Stimulated activated CD8-positive, alpha-beta memory T cell treated with anti-CD3 and anti-CD28 coated beads, Interleukin-7, amount 100 ng/mL, for 24 hours (primary cell): ENCODE measurements around the gene TRAPPC12.
A peak's percentile ranks its signal among the peaks of the same experiment; 100 is the strongest.
"Not testable (repeated sequence)": the region's sequence is repeated elsewhere in the genome, so short reads cannot be mapped to it uniquely, and the experiment has no call there.

Experiments
- DNase-seq: peaks from one replicate; pipeline ENCODE4 v3.0.0-alpha.2; 2020; ENCODE audit warnings: low read depth

The TRAPPC12 gene

GRCh38 chr2:3369340-3370181, 9.9 kb upstream of the TRAPPC12 start:
- not testable (repeated sequence) for DNase-seq

GRCh38 chr2:3376821-3377220, 2.7 kb upstream of the TRAPPC12 start:
- no peak for DNase-seq

GRCh38 chr2:3377279-3377611, 2.2 kb upstream of the TRAPPC12 start:
- no peak for DNase-seq

- DNase-seq = peak; percentile 94
Observed at GRCh38 chr2:3377612-3378432, 1.7 kb upstream of the TRAPPC12 start, which contains the start of gene EIPR1. Gene EIPR1, minus strand, starts transcription at chr2:3377818. Its CDS starts 129 bp downstream, at chr2:3377689.

GRCh38 chr2:3379339-3379646, 201 bp upstream of the TRAPPC12 start:
- no peak for DNase-seq

GRCh38 chr2:3386448-3386958, 7.0 kb downstream of the TRAPPC12 start:
- no peak for DNase-seq

- DNase-seq = no peak
Observed at GRCh38 chr2:3387011-3387410, 7.5 kb downstream of the TRAPPC12 start.

GRCh38 chr2:3387644-3388411, 8.3 kb downstream of the TRAPPC12 start:
- DNase-seq = no peak

GRCh38 chr2:3388412-3388738, 8.9 kb downstream of the TRAPPC12 start:
- no peak for DNase-seq

GRCh38 chr2:3389193-3389592, 9.7 kb downstream of the TRAPPC12 start:
- no peak for DNase-seq

GRCh38 chr2:3390041-3390440, 10.5 kb downstream of the TRAPPC12 start:
- no peak for DNase-seq

- no peak for DNase-seq
Observed at GRCh38 chr2:3392216-3392615, 12.7 kb downstream of the TRAPPC12 start.

GRCh38 chr2:3396920-3397559, 17.5 kb downstream of the TRAPPC12 start:
- no peak for DNase-seq

GRCh38 chr2:3398857-3399256, 19.4 kb downstream of the TRAPPC12 start:
- DNase-seq = no peak

GRCh38 chr2:3399381-3399780, 19.9 kb downstream of the TRAPPC12 start:
- no peak for DNase-seq

- no peak for DNase-seq
Observed at GRCh38 chr2:3399829-3400228, 20.3 kb downstream of the TRAPPC12 start.

GRCh38 chr2:3403587-3404334, 24.3 kb downstream of the TRAPPC12 start:
- DNase-seq = no peak

GRCh38 chr2:3404349-3404894, 24.9 kb downstream of the TRAPPC12 start:
- DNase-seq = no peak

GRCh38 chr2:3405307-3405706, 25.8 kb downstream of the TRAPPC12 start:
- DNase-seq = no peak

- DNase-seq = no peak
Observed at GRCh38 chr2:3405876-3406275, 26.4 kb downstream of the TRAPPC12 start.

GRCh38 chr2:3406501-3406900, 27.0 kb downstream of the TRAPPC12 start:
- no peak for DNase-seq
